ENCODE data around the gene GPER1. TPM values are rescaled to one million over a fixed set of nuclear protein-coding genes. Genes with fewer than 3 reads are reported as not detected.

GPER1 gene
- total RNA-seq, 1 experiment from 2014 or later, result 0.28 TPM

- no peak overlapping the region for H3K27ac Mint-ChIP-seq (ENCODE audit: low read depth, unreplicated experiment)
- intact Hi-C loops (cut with micrococcal nuclease), result no loop called here
- no peaks in the 10 kb centered on the region for H3K9me3 Mint-ChIP-seq (ENCODE audit: unreplicated experiment)
- no peak for DNase-seq (ENCODE audit: unreplicated experiment)
- H3K27me3 Mint-ChIP-seq (ENCODE audit: insufficient read depth, unreplicated experiment), result no peaks in the 10 kb centered on the region
- no peak for TF ChIP-seq CTCF (IDR thresholded peaks at IDR 0.05; ENCODE audit: unreplicated experiment)
- no TSS peak for BruUV-seq (replicated peaks)
- peaks cover 21% of the 10 kb centered on the region for H3K36me3 Mint-ChIP-seq (ENCODE audit: insufficient read depth, unreplicated experiment)
- no peaks in the 10 kb centered on the region for H3K4me1 Mint-ChIP-seq (ENCODE audit: insufficient read depth, unreplicated experiment)
- no peak overlapping the region for H3K4me3 Mint-ChIP-seq (ENCODE audit: unreplicated experiment)
- POLR2A ChIA-PET, result no interaction called here
- CTCF ChIA-PET, result no interaction called here
Observed at GRCh38 chr7:1120791-1121190, 32.9 kb downstream of the GPER1 start.

GRCh38 chr7:1121476-1121875 lies 33.6 kb downstream of the GPER1 start:
- H3K4me1 Mint-ChIP-seq (ENCODE audit: insufficient read depth, unreplicated experiment), result no peaks in the 10 kb centered on the region
- H3K36me3 Mint-ChIP-seq (ENCODE audit: insufficient read depth, unreplicated experiment), result peaks cover 22% of the 10 kb centered on the region
- BruUV-seq (replicated peaks), result no TSS peak
- H3K27me3 Mint-ChIP-seq (ENCODE audit: insufficient read depth, unreplicated experiment), result no peaks in the 10 kb centered on the region
- TF ChIP-seq CTCF (IDR thresholded peaks at IDR 0.05; ENCODE audit: unreplicated experiment), result no peak
- H3K4me3 Mint-ChIP-seq (ENCODE audit: unreplicated experiment), result no peak overlapping the region
- ChIA-PET POLR2A (no interaction called here), CTCF (no interaction called here)
- no peak for DNase-seq (ENCODE audit: unreplicated experiment)
- H3K27ac Mint-ChIP-seq (ENCODE audit: low read depth, unreplicated experiment), result no peak overlapping the region
- H3K9me3 Mint-ChIP-seq (ENCODE audit: unreplicated experiment), result no peaks in the 10 kb centered on the region
- intact Hi-C loops (cut with micrococcal nuclease), result no loop called here

GRCh38 chr7:1121886-1122831 lies 34.2 kb downstream of the GPER1 start:
- no peaks in the 10 kb centered on the region for H3K27me3 Mint-ChIP-seq (ENCODE audit: insufficient read depth, unreplicated experiment)
- no peak overlapping the region for H3K4me3 Mint-ChIP-seq (ENCODE audit: unreplicated experiment)
- no peaks in the 10 kb centered on the region for H3K9me3 Mint-ChIP-seq (ENCODE audit: unreplicated experiment)
- H3K36me3 Mint-ChIP-seq (ENCODE audit: insufficient read depth, unreplicated experiment), result peaks cover 29% of the 10 kb centered on the region
- no peaks in the 10 kb centered on the region for H3K4me1 Mint-ChIP-seq (ENCODE audit: insufficient read depth, unreplicated experiment)
- ChIA-PET POLR2A (no interaction called here), CTCF (interaction anchor here (0.5 to 0.7 kb wide), 4 partner anchors 33 to 128 kb away, joined by 3 read pairs; no protein-coding TSS in a partner anchor)
- no peak overlapping the region for H3K27ac Mint-ChIP-seq (ENCODE audit: low read depth, unreplicated experiment)
- BruUV-seq (replicated peaks), result no TSS peak
- intact Hi-C loops (cut with micrococcal nuclease), result no loop called here
- TF ChIP-seq CTCF (IDR thresholded peaks at IDR 0.05; ENCODE audit: unreplicated experiment), result no peak
- no peak for DNase-seq (ENCODE audit: unreplicated experiment)

GRCh38 chr7:1122832-1123501 lies 35.1 kb downstream of the GPER1 start:
- Mint-ChIP-seq H3K27ac (ENCODE audit: low read depth, unreplicated experiment) (no peak overlapping the region), H3K4me3 (ENCODE audit: unreplicated experiment) (no peak overlapping the region), H3K27me3 (ENCODE audit: insufficient read depth, unreplicated experiment) (no peaks in the 10 kb centered on the region), H3K4me1 (ENCODE audit: insufficient read depth, unreplicated experiment) (no peaks in the 10 kb centered on the region), H3K9me3 (ENCODE audit: unreplicated experiment) (no peaks in the 10 kb centered on the region), H3K36me3 (ENCODE audit: insufficient read depth, unreplicated experiment) (peaks cover 26% of the 10 kb centered on the region)
- ChIA-PET POLR2A (no interaction called here), CTCF (interaction anchor here (0.6 to 1.4 kb wide), 4 partner anchors 60 to 130 kb away, joined by 3 to 6 read pairs (median 3); no protein-coding TSS in a partner anchor)
- no peak for TF ChIP-seq CTCF (IDR thresholded peaks at IDR 0.05; ENCODE audit: unreplicated experiment)
- DNase-seq (ENCODE audit: unreplicated experiment), result no peak
- intact Hi-C loops (cut with micrococcal nuclease), result no loop called here
- no TSS peak for BruUV-seq (replicated peaks)

Data from MCF 10A (cell line).